B cell (primary cell): ENCODE results near the gene CAPN14. TPM values are rescaled to one million over a fixed set of nuclear protein-coding genes. Genes with fewer than 3 reads are reported as not detected.

ENCODE experiments used
- ATAC-seq: fragments of 200-7000 bp; cut with Tn5 transposase; one replicate; pipeline ENCODE4 v1.10.0; 2021; ENCODE audit warnings: low read depth, mild to moderate bottlenecking, moderate number of reproducible peaks, moderate library complexity
- CTCF ChIA-PET: fragments of 350-600 bp; sonication (Branson Sonifier 250); formaldehyde crosslinking; loops from one replicate; lab custom pipeline; 2021; ENCODE audit warnings: antibody characterized with exemption, inconsistent platforms; lab: Charles Lee
- POLR2A ChIA-PET: fragments of 350-600 bp; sonication (Branson Sonifier 250); formaldehyde crosslinking; loops from one replicate; lab custom pipeline; 2021; ENCODE audit warnings: antibody characterized with exemption; lab: Charles Lee
- DNase-seq: peaks from one replicate; pipeline ENCODE4 v3.0.0; 2013
- H2AFZ ChIP-seq: 2 replicates; pipeline ENCODE4 v1.6.1; 2012; ENCODE audit warnings: mild to moderate bottlenecking, low read depth, low read length; ENCODE audit not compliant: insufficient read depth, poor library complexity, severe bottlenecking
- H3K27ac ChIP-seq, 2 donors: 1 replicate in 1 of 2; 2 replicates in 1 of 2; pipeline ENCODE4 v1.5.1; 2012 to 2013; ENCODE audit warnings: low read length in 2 of 2, mild to moderate bottlenecking in 2 of 2, moderate library complexity in 1 of 2
- H3K27me3 ChIP-seq, 4 experiments: fragments of 200-600 bp in 1 of 4; sonication (generic) in 1 of 4; replicated peaks in 1 of 4; 1 replicate in 2 of 4; 2 replicates in 2 of 4; pipeline versions ENCODE4 v1.6.1 to v1.7.0; 2013 to 2016; ENCODE audit warnings: low read length in 3 of 4, mild to moderate bottlenecking in 2 of 4, mixed read lengths in 1 of 4, moderate library complexity in 1 of 4; ENCODE audit not compliant: insufficient read depth in 4 of 4, control insufficient read depth in 3 of 4; ENCODE audit errors: control extremely low read depth in 1 of 4
- H3K36me3 ChIP-seq, 2 experiments: replicated peaks in 1 of 2; 1 replicate in 1 of 2; 2 replicates in 1 of 2; pipeline versions ENCODE4 v1.6.1 to v1.7.1; 2013; ENCODE audit warnings: low read length in 1 of 2; ENCODE audit not compliant: insufficient read depth in 2 of 2, control insufficient read depth in 1 of 2; ENCODE audit errors: control extremely low read depth in 1 of 2, extremely low read depth in 1 of 2
- H3K4me1 ChIP-seq, 2 donors: fragments of 200-600 bp in 1 of 2; sonication (generic) in 1 of 2; 1 replicate in 1 of 2; 2 replicates in 1 of 2; pipeline versions ENCODE4 v1.5.1 to v1.6.1; 2013 to 2017; ENCODE audit warnings: low read length in 2 of 2; ENCODE audit not compliant: control insufficient read depth in 2 of 2, insufficient read depth in 2 of 2
- H3K4me2 ChIP-seq: replicated peaks from 2 replicates; pipeline ENCODE3; 2012; ENCODE audit warnings: mild to moderate bottlenecking, low read depth, low read length; ENCODE audit not compliant: poor library complexity, severe bottlenecking
- H3K4me3 ChIP-seq, 5 experiments: fragments of 200-600 bp in 1 of 5; sonication (generic) in 1 of 5; 1 replicate in 3 of 5; 2 replicates in 2 of 5; pipeline versions ENCODE4 v1.5.1 to v1.7.0; 2011 to 2016; ENCODE audit warnings: low read length in 4 of 5, mild to moderate bottlenecking in 4 of 5, low read depth in 2 of 5, control low read depth in 1 of 5, moderate library complexity in 1 of 5; ENCODE audit not compliant: insufficient read depth in 1 of 5; ENCODE audit errors: control extremely low read depth in 1 of 5, extremely low read depth in 1 of 5
- H3K79me2 ChIP-seq: fragments of 200-600 bp; sonication (generic); one replicate; pipeline ENCODE4 v1.6.0; 2016; ENCODE audit warnings: low read length; ENCODE audit not compliant: control insufficient read depth, insufficient read depth
- H3K9ac ChIP-seq: fragments of 200-600 bp; sonication (generic); 2 replicates; pipeline ENCODE4 v1.6.1; 2017; ENCODE audit warnings: mild to moderate bottlenecking, low read length, moderate library complexity
- H3K9me3 ChIP-seq, 3 donors: one replicate each; pipeline versions ENCODE4 v1.6.1 to v1.7.1; 2013; ENCODE audit warnings: low read length in 2 of 3; ENCODE audit not compliant: control insufficient read depth in 2 of 3, insufficient read depth in 1 of 3; ENCODE audit errors: control extremely low read depth in 1 of 3
- H4K20me1 ChIP-seq: 2 replicates; pipeline ENCODE4 v1.6.0; 2012; ENCODE audit warnings: mild to moderate bottlenecking, low read length; ENCODE audit not compliant: insufficient read depth, control insufficient read depth, poor library complexity, severe bottlenecking
- H3K27ac Mint-ChIP-seq: one replicate; pipeline ENCODE4 v1.8.0; 2021; ENCODE audit warnings: mixed read lengths
- H3K27me3 Mint-ChIP-seq: one replicate; pipeline ENCODE4 v1.8.0; 2021; ENCODE audit warnings: mixed read lengths
- H3K4me1 Mint-ChIP-seq: one replicate; pipeline ENCODE4 v1.8.0; 2021; ENCODE audit warnings: mixed read lengths
- H3K4me3 Mint-ChIP-seq: one replicate; pipeline ENCODE4 v1.8.0; 2021; ENCODE audit warnings: mixed read lengths
- H3K9me3 Mint-ChIP-seq: one replicate; pipeline ENCODE4 v1.8.0; 2022; ENCODE audit warnings: mixed read lengths; ENCODE audit not compliant: insufficient read depth
- EZH2 ChIP-seq: IDR thresholded peaks from 2 replicates; pipeline ENCODE4 v1.6.1; 2012; ENCODE audit warnings: borderline replicate concordance, low read depth, mild to moderate bottlenecking, moderate library complexity, low read length; ENCODE audit not compliant: insufficient read depth, poor library complexity, severe bottlenecking
- WGBS: methylation state at CpG from one replicate; pipeline ENCODE4 v1.1.5; 2013; ENCODE audit warnings: missing lambda C conversion rate; ENCODE audit not compliant: insufficient coverage; 5-methylcytosine and 5-hydroxymethylcytosine counted together
- intact Hi-C: fragments of 100-400 bp; cut with micrococcal nuclease; formaldehyde crosslinking; loops from one replicate; pipeline ENCODE4 v1.10.0; 2022
- polyA plus RNA-seq: library from polyadenylated mRNA; depleted of rRNA; stranded (reverse); fragments of >200 nt; gene quantifications from 2 replicates; pipeline ENCODE4 v1.2.3, GENCODE V29; 2012
- total RNA-seq, 2 donors: library from RNA; stranded (reverse); fragments of 120-200 nt in 1 of 2; gene quantifications; 1 replicate in 1 of 2; 2 replicates in 1 of 2; pipeline versions ENCODE4 v1.2.3 to v1.2.4, GENCODE V29; 2013 to 2022
- TF ChIP-seq, protein P1 (sequence below): fragments of 200-600 bp; IDR thresholded peaks from one replicate; pipeline ENCODE4 v1.8.0; 2022; ENCODE audit warnings: antibody characterized with exemption, mild to moderate bottlenecking

The CAPN14 gene
- total and polyA plus RNA-seq, 2 donors (not counting 1 experiment from before 2014, with no cell fraction given), result 2.5 to 7.8 TPM

- TF ChIP-seq, protein P1, sequence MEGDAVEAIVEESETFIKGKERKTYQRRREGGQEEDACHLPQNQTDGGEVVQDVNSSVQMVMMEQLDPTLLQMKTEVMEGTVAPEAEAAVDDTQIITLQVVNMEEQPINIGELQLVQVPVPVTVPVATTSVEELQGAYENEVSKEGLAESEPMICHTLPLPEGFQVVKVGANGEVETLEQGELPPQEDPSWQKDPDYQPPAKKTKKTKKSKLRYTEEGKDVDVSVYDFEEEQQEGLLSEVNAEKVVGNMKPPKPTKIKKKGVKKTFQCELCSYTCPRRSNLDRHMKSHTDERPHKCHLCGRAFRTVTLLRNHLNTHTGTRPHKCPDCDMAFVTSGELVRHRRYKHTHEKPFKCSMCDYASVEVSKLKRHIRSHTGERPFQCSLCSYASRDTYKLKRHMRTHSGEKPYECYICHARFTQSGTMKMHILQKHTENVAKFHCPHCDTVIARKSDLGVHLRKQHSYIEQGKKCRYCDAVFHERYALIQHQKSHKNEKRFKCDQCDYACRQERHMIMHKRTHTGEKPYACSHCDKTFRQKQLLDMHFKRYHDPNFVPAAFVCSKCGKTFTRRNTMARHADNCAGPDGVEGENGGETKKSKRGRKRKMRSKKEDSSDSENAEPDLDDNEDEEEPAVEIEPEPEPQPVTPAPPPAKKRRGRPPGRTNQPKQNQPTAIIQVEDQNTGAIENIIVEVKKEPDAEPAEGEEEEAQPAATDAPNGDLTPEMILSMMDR, result no peak
- no peak for TF ChIP-seq EZH2
- ChIA-PET POLR2A (no interaction called here), CTCF (interaction anchor here (1.0 to 3.0 kb wide), 4 partner anchors 11 to 128 kb away, joined by 3 to 13 read pairs (median 6); partner anchors contain the start of gene CAPN14)
- Histone ChIP-seq H3K36me3 (peaks cover 0 to 3% of the 10 kb centered on the region in 2 experiments), H3K27me3 (no peaks in the 10 kb centered on the region), H3K27ac (no peak overlapping the region), H3K9me3 (no peaks in the 10 kb centered on the region), H3K4me2 (no peak overlapping the region), H3K9ac (no peak overlapping the region), H2AFZ (no peak overlapping the region), H4K20me1 (no peaks in the 10 kb centered on the region), H3K4me3 (no peak overlapping the region), H3K4me1 (peaks cover 13 to 16% of the 10 kb centered on the region in 2 donors), H3K79me2 (no peaks in the 10 kb centered on the region)
- no peak overlapping the region for H3K27ac Mint-ChIP-seq
- H3K9me3 Mint-ChIP-seq, result no peaks in the 10 kb centered on the region
- DNase-seq (no peak), ATAC-seq (no peak)
- no peak overlapping the region for H3K4me3 Mint-ChIP-seq
- intact Hi-C loops, result no loop called here
- no peaks in the 10 kb centered on the region for H3K27me3 Mint-ChIP-seq
- 100% methylated on average over 2 of the region's 3 CpGs for WGBS
- peaks cover 18% of the 10 kb centered on the region for H3K4me1 Mint-ChIP-seq
Measured at GRCh38 chr2:31205613-31206012, 11.7 kb downstream of the CAPN14 start.

DNA sequence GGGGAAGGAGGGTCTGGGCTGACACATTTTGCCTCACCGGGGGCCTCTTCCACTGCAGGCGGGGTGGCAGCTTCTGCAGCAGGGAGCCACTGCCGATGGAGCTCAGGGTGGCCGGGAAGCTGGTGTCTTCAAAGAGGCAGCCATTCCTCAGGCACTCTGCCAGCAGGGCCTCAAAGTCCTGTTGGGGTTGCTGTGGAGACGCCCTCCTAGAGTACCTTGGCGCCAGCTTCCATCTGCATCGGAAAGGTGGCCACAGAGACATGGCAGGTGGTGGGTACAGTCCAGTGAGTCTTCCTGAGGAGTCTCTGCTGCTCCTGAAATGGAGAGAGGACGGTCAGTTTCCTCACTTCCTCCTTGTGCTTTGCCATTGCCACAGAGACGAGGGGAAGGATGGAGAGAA lies 12.1 kb downstream of the CAPN14 start:
- Histone ChIP-seq H3K36me3 (peaks cover 0 to 3% of the 10 kb centered on the region in 2 experiments), H3K27ac (no peak overlapping the region), H3K9me3 (no peaks in the 10 kb centered on the region), H3K9ac (no peak overlapping the region), H2AFZ (no peak overlapping the region), H3K79me2 (no peaks in the 10 kb centered on the region), H3K4me3 (no peak overlapping the region), H3K27me3 (no peaks in the 10 kb centered on the region), H3K4me2 (no peak overlapping the region), H3K4me1 (peaks cover 13 to 16% of the 10 kb centered on the region in 2 donors), H4K20me1 (no peaks in the 10 kb centered on the region)
- no peak overlapping the region for H3K4me3 Mint-ChIP-seq
- no peak for ATAC-seq
- peaks cover 18% of the 10 kb centered on the region for H3K4me1 Mint-ChIP-seq
- no peak for DNase-seq
- TF ChIP-seq, protein P1, result no peak
- TF ChIP-seq EZH2, result no peak
- CTCF ChIA-PET, result no interaction called here
- POLR2A ChIA-PET, result no interaction called here
- no peak overlapping the region for H3K27ac Mint-ChIP-seq
- H3K27me3 Mint-ChIP-seq, result no peaks in the 10 kb centered on the region
- no peaks in the 10 kb centered on the region for H3K9me3 Mint-ChIP-seq
- intact Hi-C loops, result no loop called here
- WGBS, result 96% methylated on average over 9 of the region's 9 CpGs
